Fibroblast of the aortic adventitia (primary cell): ENCODE measurements around the gene FOXN1. TPM values are rescaled to one million over a fixed set of nuclear protein-coding genes. Genes with fewer than 3 reads are reported as not detected.

Experiments
- DNase-seq: peaks from one replicate; pipeline ENCODE4 v3.0.0-alpha.2; 2010; ENCODE audit warnings: low read depth
- H3K4me3 ChIP-seq: 2 replicates; pipeline ENCODE4 v1.5.1; 2011; ENCODE audit warnings: low read depth, mild to moderate bottlenecking, control low read depth, low read length, moderate library complexity
- CTCF ChIP-seq: IDR thresholded peaks from 2 replicates; pipeline ENCODE4 v1.5.1; 2011; ENCODE audit warnings: mild to moderate bottlenecking, low read length, control low read depth, inconsistent platforms; ENCODE audit not compliant: insufficient read depth
- total RNA-seq: library from RNA; depleted of rRNA; stranded (reverse); fragments of >200 nt; gene quantifications from 2 replicates; pipeline ENCODE4 v1.2.3, GENCODE V29; 2012; ENCODE audit warnings: low replicate concordance

The FOXN1 gene
- total RNA-seq, 1 donor: not detected

DNA sequence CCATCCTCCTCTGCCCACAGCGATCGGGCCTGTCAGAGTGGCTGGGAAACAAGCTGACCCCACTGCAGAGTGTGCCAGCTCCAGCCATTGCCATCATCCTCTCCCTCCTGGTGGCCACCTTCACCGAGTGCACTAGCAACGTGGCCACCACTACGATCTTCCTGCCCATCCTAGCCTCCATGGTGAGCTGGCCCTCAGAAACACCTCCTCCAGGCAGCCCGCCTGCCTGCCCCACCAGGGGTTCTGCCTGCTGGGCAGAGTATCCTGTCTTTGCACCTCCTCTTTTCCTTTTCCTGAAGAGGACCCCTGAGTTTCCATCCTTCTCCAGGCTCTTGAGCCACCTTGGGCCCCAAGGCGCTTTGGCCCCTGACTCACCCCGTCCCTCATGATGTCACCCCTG, 10.5 kb upstream of the FOXN1 start:
- no peak for DNase-seq
- no peak for TF ChIP-seq CTCF
- H3K4me3 ChIP-seq: no peak overlapping the region

GRCh38 chr17:28497931-28498330, 8.2 kb upstream of the FOXN1 start:
- no peak for TF ChIP-seq CTCF
- no peak for DNase-seq
- H3K4me3 ChIP-seq: no peak overlapping the region

- H3K4me3 ChIP-seq: no peak overlapping the region
- no peak for DNase-seq
- TF ChIP-seq CTCF: no peak
These were observed 7.3 kb upstream of the FOXN1 start for GRCh38 chr17:28498652-28499363.

DNA sequence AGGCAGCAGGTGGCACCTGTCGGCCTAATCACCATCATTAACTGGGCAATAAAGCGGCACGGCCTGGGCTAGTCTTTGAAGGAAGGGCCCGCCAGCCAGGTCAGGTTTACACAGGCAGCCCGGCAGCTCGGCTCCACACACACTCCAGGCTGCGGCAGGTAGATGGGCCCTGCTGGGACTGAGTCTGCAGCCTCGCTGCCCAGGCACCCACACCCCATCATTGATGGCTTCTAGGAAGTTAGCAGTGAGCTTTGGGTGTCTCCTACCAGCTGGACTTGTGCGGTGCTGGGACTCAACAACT, 6.8 kb upstream of the FOXN1 start:
- no peak for TF ChIP-seq CTCF
- DNase-seq: no peak
- H3K4me3 ChIP-seq: no peak overlapping the region

GRCh38 chr17:28499684-28500357, 6.3 kb upstream of the FOXN1 start:
- no peak for DNase-seq
- TF ChIP-seq CTCF: no peak
- no peak overlapping the region for H3K4me3 ChIP-seq

DNA sequence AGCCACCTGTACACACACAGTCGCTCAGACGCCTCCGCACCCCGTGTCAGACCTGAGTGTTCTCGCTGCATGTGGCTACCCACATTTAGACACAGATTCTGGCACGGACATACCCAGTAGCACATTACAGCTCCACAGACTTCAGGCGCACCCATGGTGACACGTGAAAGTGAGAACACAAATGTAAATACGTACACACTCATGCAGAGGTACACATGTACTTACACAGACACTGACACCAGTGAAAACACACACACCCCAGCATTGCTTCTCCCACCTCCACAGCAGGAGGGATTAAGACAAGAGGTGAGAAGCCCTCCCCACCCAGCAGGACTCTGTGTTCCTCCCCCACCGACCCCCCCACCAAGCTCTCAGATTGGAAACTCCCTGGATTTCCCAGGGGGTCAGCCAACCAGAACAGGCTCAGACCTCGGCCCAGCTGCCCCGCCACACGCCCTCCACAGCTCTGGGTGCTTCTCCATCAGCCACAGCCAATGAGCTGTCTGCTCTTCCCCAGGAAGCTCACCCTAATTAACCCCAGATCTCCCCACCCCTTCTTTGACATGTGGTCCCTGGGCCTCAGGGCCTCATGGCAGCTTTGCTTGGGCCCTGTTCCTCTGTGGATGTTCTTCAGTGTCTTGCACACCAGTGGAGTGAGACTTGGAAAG, 5.3 kb upstream of the FOXN1 start:
- no peak overlapping the region for H3K4me3 ChIP-seq
- TF ChIP-seq CTCF: no peak
- DNase-seq: no peak
